NCI-H2227 (cell line): ENCODE measurements around the gene NOP10.

Experiments
- DNase-seq: peaks from one replicate; lab custom pipeline; 2025; ENCODE audit not compliant: unreplicated experiment; lab: John Stamatoyannopoulos, UW

Gene NOP10

DNA sequence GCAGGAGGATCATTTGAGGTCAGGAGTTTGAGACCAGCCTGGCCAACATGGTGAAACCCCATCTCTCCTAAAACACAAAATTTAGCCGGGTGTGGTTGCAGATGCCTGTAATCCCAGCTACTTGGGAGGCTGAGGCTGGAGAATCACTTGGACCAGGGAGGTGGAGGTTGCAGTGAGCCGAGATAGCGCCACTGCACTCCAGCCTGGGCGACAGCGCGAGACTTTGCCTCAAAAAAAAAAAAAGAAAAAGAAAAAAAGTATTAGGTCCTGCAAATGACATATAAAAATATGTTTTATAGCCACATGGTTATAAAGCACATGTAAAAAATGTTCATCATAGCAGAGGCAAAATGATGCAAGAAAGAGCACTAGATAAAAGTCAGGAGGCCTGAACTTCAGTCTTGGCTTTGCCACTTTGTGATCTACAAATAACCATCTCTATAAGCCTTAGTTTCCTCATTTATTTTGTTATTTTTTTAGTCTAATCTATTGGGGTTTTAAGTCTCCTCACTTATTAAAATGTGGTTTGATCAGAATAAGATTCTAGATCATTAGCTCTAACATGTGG lies 10.3 kb downstream of the NOP10 start:
- DNase-seq = no peak

DNA sequence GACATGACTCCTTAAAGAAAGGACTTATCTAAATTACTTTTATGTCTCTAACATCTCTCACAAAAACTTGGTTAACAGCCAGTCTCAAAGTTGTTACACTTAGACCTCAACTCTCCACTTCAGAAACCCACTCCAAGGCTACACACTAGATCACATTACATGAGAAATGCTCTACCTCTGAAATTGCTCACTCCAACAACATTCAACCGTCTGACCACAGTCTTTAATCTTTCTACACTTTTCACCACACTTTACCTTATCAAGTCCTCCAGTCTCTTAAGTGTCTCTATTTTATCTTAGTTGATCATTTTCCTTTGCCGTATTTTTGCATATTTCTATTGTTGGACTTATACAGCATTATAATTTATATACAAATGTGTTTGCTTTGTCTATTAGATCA lies 11.1 kb downstream of the NOP10 start:
- DNase-seq = no peak

DNA sequence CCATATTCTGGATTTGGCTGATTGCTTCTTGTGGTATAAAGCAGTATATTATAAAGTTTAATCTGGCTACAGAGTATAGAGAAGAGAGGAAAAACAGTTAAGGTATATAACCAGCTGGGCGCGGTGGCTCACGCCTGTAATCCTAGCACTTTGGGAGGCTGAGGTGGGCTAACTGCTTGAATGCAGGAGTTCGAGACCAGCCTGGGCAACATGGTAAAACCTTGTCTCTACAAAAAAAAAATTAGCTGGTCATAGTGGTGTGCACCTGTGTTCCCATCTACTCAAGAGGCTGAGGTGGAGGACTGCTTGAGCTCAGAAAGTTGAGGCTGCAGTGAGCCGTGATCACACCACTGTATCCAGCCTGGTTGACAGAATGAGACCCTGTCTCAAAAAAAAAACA lies 12.7 kb downstream of the NOP10 start:
- no peak for DNase-seq

DNA sequence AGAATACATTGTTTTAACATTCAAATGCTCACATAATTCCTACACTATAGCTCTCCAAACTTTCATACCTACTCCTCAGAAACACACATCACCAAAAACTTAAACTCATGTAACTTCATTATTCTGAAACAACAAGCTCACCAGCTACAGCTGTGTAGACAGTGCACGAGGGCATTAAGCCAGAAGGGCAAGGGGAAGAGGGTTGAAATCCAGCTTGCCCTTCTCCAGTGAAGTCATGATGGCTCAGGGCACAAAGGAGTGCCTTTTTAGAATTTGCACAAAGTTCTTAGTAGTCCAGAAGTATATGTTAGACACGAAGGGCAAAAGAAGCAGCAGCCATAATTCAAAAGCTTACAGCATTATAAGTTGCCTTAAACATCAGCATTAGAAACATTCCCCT lies 13.9 kb downstream of the NOP10 start:
- no peak for DNase-seq

DNA sequence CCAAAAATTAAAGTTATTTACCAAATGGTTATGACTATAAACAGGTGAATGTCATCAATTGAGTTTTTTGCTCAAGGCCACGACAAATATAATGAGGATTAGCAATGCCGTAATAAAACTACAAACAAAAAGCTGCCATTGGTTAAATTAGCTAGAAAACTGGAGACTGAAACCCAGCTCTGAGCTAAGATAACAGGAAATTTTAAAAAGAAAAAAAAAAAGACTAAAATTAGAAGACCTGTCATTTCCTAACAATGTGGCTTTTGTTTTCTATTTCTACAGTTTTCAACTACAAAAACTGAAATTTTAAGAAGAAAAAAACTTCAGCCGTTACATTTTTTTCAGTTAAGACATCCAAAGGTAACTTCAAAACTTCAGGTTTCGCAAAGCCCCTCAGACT lies 15.0 kb downstream of the NOP10 start:
- no peak for DNase-seq

DNA sequence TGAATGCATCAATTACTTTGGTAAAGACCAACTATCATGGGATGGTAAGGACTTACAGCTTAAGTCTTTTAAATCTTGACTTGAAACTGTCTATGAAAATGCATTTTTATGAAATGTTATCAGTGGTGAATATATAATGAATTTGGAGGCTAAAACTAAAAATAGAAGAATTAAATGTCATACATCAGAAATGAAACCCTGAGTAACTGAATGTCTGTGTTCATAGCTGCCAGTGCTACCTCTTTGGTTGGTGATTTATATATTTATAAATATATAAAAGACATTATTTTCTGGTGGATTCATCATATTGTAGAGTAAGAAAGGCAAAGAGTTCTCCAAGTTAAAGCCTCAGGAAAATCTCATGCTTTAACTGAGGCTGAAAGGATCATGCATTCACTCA lies 17.6 kb downstream of the NOP10 start:
- no peak for DNase-seq

DNA sequence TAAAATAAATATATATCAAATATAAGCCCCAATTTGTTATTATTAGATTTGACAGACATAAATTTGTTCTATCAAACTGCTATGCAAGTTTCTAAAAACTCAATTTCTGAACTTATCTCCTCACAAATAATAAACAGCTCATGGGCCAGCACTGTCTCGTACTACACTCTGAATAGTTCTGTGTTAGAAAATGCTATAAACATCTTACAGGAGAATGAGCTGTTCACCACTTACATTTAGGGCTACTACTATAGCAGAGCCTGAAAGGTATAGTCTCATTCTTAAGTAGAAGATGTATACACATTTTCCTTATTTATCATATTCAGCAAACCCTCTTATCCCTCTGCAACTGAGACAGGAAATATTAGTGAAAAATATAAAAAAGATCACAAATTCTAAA lies 18.0 kb downstream of the NOP10 start:
- no peak for DNase-seq

DNA sequence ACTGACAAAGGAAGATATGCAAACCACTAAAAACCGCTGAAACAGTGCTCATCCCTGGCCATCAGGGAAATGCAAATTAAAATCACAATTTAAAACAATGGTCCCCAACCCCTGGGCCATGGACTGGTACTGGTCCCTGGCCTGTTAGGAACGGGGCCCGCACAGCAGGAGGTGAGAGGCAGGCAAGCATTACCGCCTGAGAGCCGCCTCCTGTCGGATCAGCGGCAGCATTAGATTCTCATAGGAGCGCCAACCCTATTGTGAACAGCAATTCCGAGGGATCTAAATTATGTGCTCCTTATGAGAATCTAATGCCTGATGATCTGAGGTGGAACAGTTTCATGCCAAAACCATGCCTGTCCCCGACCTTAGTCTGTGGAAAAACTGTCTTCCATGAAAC lies 19.7 kb downstream of the NOP10 start:
- DNase-seq = no peak

DNA sequence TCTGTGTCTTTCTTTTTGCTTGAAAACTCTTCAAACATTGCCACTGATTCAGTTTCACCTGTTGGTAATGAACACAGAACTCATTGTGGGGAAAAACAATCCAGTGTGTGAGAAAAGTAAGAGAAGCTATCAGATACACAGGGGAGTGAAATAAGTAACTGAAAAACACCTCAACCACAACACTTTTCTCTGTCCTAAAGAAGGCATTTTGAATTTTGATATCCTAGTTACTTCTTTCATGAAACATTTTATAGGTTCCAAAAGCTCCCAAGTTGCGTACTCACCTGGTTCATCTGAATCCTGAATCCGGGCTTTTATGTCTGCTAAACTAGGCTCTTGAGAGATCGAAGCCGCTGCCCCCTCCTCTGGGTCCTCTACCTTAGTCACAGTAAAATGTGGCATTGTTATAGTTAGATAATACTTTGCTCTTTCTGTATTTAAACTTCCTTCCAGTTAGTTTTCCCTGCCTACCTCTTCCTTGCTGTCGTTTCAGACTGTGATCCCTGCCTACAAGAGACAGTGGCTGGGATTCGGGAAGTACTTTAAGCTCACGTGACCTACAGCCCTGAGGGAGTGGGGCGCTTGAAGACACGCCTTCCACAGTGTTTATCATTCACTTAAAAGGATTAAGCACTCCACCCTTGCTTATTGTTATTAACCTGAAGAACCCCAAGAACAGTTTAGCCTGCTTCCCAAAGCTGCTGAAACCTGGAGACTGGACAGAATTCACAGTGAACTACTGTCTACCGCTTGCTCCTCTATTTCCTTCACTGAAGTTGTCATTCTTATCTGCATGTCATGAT lies 24.5 kb downstream of the NOP10 start:
- DNase-seq = peak; percentile 55

DNA sequence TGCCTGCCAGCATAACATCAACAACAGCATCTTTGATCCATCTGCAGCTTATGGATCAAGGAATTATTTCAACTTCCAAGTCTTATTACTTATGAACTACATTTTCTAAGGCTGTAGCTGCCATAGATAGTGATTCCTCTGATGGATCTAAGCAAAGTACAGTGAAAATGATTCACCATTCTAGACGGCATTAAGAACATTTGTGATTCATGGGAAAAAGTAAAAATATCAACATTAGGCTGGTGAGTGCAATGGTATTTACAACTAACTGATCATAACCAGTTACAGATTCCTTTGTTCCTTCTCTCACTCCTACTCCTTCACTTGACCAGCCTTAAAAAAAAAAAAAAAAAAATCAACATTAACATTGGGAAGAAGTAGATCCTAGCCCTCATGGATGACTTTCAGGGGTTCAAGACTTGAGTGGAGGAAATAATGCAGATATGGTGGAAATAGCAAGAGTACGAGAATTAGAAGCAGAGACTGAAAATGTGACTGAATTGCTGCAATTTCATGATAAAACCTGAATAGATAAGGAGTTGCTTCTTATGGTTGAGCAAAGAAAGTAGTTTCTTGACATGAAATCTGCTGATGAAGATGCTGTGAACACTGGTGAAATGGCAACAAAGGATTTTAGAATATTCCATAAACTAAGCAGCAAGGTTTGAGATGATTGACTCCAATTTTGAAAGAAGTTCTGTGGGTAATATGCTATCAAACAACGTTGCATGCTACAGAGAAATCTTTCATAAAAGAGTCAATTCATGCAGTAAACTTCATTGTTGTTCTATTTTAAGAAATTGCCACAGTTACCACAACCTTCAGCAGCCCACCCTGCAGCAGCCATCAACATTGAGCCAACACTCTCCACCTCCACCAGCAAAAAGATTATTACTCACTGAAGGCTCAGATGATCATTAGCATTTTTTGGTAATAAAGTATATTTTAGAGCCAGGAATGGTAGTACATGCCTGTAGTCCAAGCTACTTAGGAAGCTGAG lies 28.1 kb downstream of the NOP10 start:
- no peak for DNase-seq

DNA sequence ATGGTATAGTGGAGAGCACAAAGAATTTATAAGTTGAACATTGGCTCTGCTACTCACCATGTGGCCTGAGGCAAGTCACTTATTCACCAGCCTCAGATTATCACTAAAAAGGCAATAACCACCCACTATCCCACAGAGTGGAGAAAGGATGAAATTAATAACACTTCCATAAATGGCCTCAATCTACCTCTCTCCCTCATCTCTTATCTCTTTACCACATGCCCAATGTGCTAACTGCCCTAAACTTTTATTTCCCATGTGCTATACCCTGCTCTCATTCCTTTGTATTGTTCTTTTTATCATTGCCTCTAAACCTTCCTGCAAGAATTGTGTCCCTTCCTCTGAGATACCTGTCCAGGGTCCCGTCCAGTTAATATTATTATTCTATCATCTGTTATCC lies 31.4 kb downstream of the NOP10 start:
- no peak for DNase-seq

DNA sequence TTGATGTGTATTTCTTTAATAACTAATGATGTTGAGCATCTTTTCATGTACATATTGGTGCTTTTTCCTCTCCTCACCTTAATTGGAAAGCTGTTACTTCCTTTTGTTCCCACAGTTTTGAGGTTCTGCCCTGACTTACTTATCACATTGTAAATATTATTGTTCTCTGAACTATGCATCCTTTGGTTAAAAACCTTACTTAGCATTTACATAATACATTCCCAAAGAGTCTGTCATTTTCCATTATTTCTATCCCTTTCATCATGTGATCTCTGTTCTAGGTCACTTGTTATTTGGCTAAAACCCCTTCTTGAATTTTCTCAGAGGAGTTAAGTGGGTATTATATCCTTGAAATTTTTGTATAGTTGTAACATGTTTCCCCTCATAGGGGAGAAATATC lies 38.3 kb downstream of the NOP10 start:
- no peak for DNase-seq

DNA sequence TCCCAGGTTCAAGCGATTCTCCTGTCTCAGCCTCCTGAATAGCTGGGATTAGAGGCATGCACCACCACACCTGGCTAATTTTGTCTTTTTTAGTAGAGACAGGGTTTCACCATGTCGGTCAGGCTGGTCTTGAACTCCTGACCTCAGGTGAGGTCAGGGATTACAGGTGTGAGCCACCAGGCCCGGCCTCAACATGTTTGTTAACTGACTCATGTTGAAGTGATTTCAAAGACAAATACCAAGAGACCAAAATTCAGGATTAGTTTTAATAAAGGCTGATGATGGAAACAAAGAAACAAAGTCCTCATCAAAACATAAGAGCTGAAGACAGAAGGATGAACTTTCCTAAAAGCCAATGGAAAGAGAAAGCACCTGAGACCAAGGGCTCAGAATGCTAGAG lies 41.9 kb downstream of the NOP10 start:
- DNase-seq = no peak

DNA sequence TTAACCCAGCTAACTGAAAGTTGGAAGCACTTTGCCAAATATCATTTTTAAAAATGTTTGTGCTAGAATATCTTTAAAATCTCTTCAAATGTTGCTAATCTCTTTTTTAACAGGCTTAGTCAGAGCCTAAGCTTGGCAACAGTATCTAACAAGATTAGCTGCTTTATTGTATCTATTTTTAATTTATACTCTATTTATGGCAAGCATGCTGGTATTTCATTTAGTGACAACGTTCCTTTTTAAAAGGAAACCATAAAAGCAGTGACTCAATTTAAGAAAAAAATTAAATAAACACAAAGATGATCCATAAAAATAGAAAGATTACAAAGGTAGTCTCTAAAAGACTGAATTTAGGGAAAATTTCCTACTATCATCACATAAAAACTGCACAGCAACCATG lies 45.9 kb downstream of the NOP10 start:
- DNase-seq = no peak

DNA sequence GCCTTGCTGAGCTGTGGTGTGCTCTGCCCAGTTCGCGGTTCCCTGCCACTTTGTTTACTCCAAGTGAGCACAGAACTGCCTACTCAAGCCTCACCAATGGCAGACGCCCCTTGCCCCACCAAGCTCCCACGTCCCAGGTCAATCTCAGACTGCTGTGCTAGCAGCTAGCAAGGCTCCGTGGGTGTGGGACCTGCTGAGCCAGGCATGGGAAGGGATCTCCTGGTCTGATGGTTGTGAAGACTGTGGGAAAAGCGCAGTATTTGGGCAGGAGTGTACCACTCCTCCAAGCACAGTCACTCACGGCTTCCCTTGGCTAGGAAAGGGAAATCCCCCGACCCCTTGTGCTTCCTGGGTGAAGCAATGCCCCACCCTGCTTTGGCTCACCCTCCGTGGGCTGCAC lies 50.3 kb downstream of the NOP10 start:
- no peak for DNase-seq
